DMS153 (cell line): ENCODE data around the gene DAP3.
"Not testable (repeated sequence)": the region's sequence is repeated elsewhere in the genome, so short reads cannot be mapped to it uniquely, and the experiment has no call there.

Experiments
- DNase-seq: peaks from one replicate; lab custom pipeline; 2025; lab: John Stamatoyannopoulos, UW

Gene DAP3

DNA sequence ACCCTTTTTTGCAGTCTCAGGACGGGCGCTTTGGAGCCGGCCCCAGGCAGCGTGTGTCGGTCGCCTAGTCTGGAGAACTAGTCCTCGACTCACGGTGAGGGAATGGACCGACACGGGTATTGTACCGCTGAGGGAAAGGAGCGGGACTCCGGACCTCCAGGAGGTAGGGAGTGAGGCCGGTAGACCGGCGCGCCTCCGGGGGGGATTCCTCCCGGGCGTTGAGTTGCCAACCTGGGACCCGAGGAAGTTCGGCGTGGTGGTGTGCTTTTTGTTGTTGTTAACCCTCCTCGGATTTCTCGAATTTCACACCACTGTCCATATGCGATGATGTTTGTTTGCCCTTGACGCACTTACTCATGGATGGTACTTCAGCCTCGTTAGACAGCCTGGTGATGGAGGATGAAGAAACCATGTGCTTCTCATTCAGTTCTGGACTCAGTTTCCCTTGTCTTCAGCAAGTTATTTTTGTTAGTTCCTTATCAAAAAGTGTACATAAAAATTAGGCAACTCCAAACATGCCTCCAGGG is at the start of gene DAP3:
Gene DAP3 (plus strand): TSS at position 11 of the 527 bp plus-strand sequence. CDS start 20,689 bp downstream, outside the sequence.
- not testable (repeated sequence) for DNase-seq

- DNase-seq = no peak
These were observed 48.5 kb upstream of the DAP3 start for GRCh38 chr1:155640367-155640766.

DNA sequence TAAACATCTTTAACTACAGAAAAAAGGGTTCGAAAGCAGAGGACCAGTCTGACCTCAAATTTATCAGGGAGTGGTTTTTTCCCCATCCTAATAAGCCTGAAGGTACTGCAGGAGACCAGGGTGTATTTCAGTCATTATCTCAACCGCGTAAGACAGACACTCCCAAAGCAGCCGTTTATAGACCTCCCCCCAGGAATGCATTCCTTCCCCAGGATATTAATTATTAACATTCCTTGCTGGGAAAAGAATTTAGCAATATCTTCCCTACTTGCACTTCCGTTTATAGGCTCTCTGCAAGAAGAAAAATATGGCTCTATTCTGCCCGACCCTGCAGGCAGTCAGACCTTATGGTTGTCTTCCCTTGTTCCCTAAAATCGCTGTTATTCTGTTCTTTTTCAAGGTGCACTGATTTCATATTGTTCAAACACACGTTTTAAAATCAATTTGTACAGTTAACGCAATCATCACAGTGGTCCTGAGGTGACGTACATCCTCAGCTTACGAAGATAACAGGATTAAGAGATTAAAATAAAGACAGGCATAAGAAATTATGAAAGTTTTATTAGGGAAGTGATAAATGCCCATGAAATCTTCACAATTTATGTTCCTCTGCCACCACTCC is 46.2 kb upstream of the DAP3 start:
- DNase-seq = not testable (repeated sequence)

- no peak for DNase-seq
These were observed 45.7 kb upstream of the DAP3 start for GRCh38 chr1:155643230-155643629.

GRCh38 chr1:155645034-155645598 is 43.8 kb upstream of the DAP3 start:
- no peak for DNase-seq

DNA sequence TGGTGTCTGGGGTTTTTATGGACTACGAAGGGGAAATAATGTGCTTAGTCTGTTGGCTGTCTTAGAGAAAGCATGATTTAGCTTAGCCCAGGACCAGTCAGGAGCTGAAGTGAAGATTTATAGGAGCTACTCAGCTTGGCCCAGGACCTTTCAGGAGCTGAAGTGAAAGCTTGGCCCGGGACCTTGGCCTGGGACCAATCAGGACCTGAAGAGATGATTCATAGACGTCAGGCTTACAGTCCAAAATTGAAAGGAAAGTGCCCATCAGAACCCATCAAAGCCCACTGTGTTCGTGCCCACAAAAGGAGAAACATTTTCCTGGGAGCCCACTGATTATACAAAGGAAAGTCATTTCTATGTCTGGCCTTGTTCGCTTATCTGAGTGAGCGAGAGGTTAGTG is 43.2 kb upstream of the DAP3 start:
- DNase-seq = no peak

DNA sequence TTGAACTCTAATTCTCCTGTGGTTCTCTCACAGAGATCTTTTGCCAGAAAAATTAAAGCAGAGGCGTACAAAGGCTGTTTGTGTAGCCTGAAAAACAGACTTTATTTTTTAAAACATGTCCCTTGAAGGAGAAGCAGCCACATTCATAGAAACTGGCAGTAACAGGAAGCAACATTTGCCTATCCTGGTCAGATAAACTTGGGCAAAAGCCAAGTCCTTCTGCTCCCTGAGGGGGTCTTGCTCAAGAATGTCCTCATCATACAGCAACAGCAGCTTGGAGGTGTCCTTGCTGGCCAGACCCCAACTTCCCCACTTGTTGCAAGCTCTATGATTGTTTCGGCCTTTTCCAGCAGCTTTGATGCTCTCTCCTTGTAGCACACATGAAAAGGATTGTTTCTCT is 42.6 kb upstream of the DAP3 start:
- no peak for DNase-seq

GRCh38 chr1:155648207-155649147 is 40.4 kb upstream of the DAP3 start:
- DNase-seq = peak; percentile 76

DNA sequence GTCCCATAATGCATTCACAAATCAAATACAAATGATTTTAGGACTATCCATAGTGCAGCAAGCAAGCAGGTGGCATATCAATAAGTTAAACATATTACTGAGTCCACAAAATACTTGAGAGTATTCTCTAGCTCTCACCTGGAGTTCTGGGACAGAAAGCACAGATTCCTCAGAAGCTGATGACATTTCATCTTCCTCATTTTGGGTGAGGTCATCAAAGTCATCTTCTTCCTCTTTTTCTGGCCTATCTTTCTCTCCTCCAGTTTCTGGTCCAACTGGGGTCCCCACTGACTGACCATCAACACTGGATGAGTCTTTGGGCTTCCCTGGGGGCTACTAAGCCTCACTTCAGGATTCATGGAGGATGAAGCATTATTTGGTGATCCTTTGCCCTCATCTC is 39.2 kb upstream of the DAP3 start:
- no peak for DNase-seq

DNA sequence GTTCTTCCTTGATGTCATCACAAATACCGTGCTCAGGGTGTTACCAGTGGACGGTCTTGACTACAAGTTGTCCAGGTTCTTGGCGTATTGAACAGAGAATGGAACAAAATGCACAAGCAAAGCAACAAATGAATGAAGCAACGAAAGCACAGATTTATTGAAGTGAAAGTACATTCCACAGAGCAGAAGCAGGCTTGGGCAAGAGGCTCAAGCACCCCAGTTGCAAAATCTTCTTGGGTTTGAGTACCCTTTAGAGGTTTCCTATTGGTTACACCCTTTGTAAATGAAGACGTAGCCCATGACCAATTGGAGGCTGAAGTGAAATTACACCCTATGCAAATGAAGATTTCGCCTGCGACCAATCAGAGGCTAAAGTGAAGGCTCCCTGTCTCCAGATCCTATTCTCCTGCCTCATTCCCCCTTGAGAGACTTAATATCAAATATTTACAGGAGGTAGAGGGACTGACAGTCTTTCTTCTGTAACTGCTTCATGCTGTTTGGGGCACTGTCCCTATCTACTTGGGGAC is 38.6 kb upstream of the DAP3 start:
- DNase-seq = no peak

DNA sequence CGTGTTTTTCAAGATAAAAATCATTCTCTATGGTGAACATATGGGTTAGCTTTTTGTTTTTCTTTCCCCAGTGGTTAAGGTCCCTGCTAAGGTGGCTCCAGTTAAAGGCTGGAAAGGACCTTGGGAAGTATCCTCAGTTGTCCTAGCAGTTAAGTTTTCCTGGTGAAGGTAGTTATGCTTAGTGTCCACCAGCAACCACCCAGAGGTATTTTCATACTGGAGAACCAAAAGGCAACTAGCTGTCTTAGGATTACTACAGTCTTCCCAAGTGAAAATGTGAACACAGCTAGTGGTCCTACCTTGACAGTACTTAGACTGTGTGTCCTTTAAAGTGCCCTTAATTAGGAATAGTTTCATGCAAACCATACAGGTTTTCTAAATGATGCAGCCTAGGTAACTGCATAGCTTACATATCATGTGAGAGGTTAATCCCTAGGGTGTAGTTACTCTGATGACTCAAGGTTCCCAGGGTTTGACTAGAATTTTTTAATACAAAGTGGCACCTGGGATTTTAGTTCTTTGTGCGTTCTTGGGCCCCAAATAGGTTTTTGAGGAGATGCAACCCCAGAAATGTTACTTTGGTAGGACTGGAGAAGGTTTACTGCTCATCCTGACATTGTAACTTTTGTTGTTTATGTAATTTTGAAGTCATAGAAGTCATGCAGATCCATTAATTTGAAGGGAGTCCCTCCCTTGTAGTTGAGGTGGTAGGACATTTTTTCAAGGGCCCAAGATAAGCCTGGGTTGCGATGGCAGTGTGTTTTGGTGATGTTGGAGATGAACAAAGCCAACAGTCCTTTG is 36.8 kb upstream of the DAP3 start:
- DNase-seq = no peak

DNA sequence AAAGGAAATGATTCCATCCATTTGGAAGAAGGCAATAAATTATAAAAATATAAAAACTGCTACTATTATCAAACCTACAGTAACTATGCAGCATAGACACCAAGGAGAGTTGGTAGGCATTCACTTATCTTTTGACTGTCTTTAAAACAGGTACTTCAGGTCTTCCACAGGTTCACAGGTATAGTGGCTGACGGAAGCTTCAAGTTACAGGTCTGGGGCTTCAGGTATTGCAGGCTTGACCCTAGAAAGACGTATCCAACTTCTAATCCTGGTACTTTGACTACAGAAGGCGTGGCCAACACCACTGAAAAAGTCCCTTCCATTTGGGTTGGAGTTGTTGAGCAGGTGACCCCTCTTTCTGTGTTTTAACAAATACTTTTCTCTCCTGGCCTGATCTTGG is 35.9 kb upstream of the DAP3 start:
- no peak for DNase-seq

DNA sequence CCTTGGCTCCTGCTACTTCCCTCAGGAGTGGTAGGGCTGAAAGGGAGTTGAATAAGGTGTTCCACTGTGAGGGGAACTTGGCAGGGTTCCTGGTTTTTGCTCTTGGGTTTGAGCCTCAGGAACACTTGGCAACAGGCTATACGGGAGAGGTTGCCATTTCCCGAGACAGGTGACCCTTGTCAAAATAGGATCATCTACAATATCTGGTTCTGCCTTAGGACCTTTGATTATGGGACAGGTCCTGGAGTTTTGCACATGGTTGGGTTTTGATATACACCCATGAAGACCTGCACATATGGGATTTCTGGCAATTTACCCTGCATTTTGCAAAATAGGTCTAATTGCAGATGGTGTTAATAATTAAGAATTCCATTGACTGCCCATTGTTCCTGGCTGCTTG is 31.4 kb upstream of the DAP3 start:
- no peak for DNase-seq

GRCh38 chr1:155661239-155661638 is 27.7 kb upstream of the DAP3 start:
- DNase-seq = not testable (repeated sequence)

GRCh38 chr1:155669233-155670162 is 19.4 kb upstream of the DAP3 start:
- DNase-seq = no peak

- DNase-seq = no peak
These were observed 17.1 kb upstream of the DAP3 start for GRCh38 chr1:155671750-155672149.

- DNase-seq = no peak
These were observed 15.9 kb upstream of the DAP3 start for GRCh38 chr1:155673003-155673402.

DNA sequence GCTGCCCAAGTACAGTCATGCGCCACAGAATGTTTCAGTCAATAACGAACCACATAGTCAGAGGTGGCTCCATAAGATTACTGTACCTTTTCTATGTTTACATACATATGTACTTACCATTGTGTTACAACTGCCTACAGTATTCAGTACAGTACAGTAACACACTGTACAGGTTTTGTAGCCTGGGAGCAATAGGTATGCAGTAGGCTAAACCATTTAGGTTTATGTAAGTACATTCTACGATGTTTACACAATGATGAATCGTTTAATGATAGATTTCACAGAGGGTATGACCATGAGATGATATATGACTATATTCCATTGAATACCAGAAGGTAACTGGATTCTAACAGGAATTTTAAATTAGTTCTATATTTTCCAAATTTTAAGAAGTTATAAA is 10.9 kb upstream of the DAP3 start:
- no peak for DNase-seq

- not testable (repeated sequence) for DNase-seq
These were observed 9.9 kb upstream of the DAP3 start for GRCh38 chr1:155678992-155679391.

GRCh38 chr1:155680531-155680930 is 8.4 kb upstream of the DAP3 start:
- no peak for DNase-seq

DNA sequence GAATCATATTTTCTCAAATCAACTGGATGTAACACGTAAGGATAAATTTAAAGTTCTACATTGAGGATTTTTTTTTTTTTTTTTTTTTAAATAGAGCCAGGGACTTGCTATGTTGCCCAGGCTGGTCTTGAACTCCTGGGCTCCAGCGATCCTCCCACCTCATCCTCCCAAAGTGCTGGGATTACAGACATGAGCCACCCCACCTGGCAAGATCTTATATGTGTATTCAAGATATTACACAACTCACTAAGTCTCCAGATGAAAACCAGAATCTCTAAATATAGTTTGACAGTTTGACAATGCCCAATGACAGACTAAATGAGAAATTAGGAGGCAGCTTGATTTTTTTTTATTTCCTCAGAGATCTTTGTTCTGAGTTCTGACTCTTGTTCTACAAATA is 7.1 kb upstream of the DAP3 start:
- no peak for DNase-seq
